ES-I3 (cell line): ENCODE measurements around the gene ZNF747.

ENCODE experiments used
- H3K36me3 ChIP-seq: 2 replicates; pipeline ENCODE4 v1.6.1; 2013; ENCODE audit warnings: mild to moderate bottlenecking, low read length, control low read depth, moderate library complexity; ENCODE audit not compliant: insufficient read depth
- H3K4me1 ChIP-seq: 2 replicates; pipeline ENCODE4 v1.6.1; 2013; ENCODE audit warnings: mild to moderate bottlenecking, control low read depth, low read length; ENCODE audit not compliant: insufficient read depth
- H3K9ac ChIP-seq: 2 replicates; pipeline ENCODE4 v1.6.1; 2013; ENCODE audit warnings: low read depth, mild to moderate bottlenecking, low read length, moderate library complexity
- H3K9me3 ChIP-seq: 2 replicates; pipeline ENCODE4 v1.6.1; 2013; ENCODE audit warnings: mild to moderate bottlenecking, low read length, moderate library complexity; ENCODE audit not compliant: control insufficient read depth, insufficient read depth

The ZNF747 gene

GRCh38 chr16:30521873-30522641, 12.6 kb downstream of the ZNF747 start:
- Histone ChIP-seq H3K9ac (no peak overlapping the region), H3K9me3 (no peaks in the 10 kb centered on the region), H3K36me3 (no peaks in the 10 kb centered on the region), H3K4me1 (no peaks in the 10 kb centered on the region)

GRCh38 chr16:30521476-30521872, 13.2 kb downstream of the ZNF747 start:
- Histone ChIP-seq H3K9me3 (no peaks in the 10 kb centered on the region), H3K36me3 (no peaks in the 10 kb centered on the region), H3K4me1 (no peaks in the 10 kb centered on the region), H3K9ac (no peak overlapping the region)

- Histone ChIP-seq H3K9ac (no peak overlapping the region), H3K36me3 (no peaks in the 10 kb centered on the region), H3K4me1 (no peaks in the 10 kb centered on the region), H3K9me3 (no peaks in the 10 kb centered on the region)
Measured at GRCh38 chr16:30519120-30520049, 15.3 kb downstream of the ZNF747 start.

GRCh38 chr16:30518552-30518951, 16.1 kb downstream of the ZNF747 start:
- Histone ChIP-seq H3K9me3 (no peaks in the 10 kb centered on the region), H3K36me3 (no peaks in the 10 kb centered on the region), H3K4me1 (no peaks in the 10 kb centered on the region), H3K9ac (no peak overlapping the region)

- H3K4me1 ChIP-seq = no peaks in the 10 kb centered on the region
- no peak overlapping the region for H3K9ac ChIP-seq
- H3K9me3 ChIP-seq = no peaks in the 10 kb centered on the region
- no peaks in the 10 kb centered on the region for H3K36me3 ChIP-seq
Measured at GRCh38 chr16:30515275-30515674, 19.4 kb downstream of the ZNF747 start.

GRCh38 chr16:30511509-30511908, 23.1 kb downstream of the ZNF747 start:
- H3K9me3 ChIP-seq = no peaks in the 10 kb centered on the region
- no peaks in the 10 kb centered on the region for H3K36me3 ChIP-seq
- H3K4me1 ChIP-seq = no peaks in the 10 kb centered on the region
- H3K9ac ChIP-seq = no peak overlapping the region

GRCh38 chr16:30510376-30510938, 24.2 kb downstream of the ZNF747 start:
- no peaks in the 10 kb centered on the region for H3K36me3 ChIP-seq
- H3K9ac ChIP-seq = no peak overlapping the region
- no peaks in the 10 kb centered on the region for H3K9me3 ChIP-seq
- no peaks in the 10 kb centered on the region for H3K4me1 ChIP-seq

GRCh38 chr16:30509081-30509765, 25.4 kb downstream of the ZNF747 start:
- no peak overlapping the region for H3K9ac ChIP-seq
- H3K36me3 ChIP-seq = no peaks in the 10 kb centered on the region
- H3K4me1 ChIP-seq = no peaks in the 10 kb centered on the region
- no peaks in the 10 kb centered on the region for H3K9me3 ChIP-seq

GRCh38 chr16:30503403-30504296, 31.0 kb downstream of the ZNF747 start:
- Histone ChIP-seq H3K36me3 (no peaks in the 10 kb centered on the region), H3K9ac (no peak overlapping the region), H3K9me3 (no peaks in the 10 kb centered on the region), H3K4me1 (no peaks in the 10 kb centered on the region)

GRCh38 chr16:30499284-30499683, 35.4 kb downstream of the ZNF747 start:
- no peaks in the 10 kb centered on the region for H3K36me3 ChIP-seq
- no peaks in the 10 kb centered on the region for H3K9me3 ChIP-seq
- no peaks in the 10 kb centered on the region for H3K4me1 ChIP-seq
- H3K9ac ChIP-seq = no peak overlapping the region

- no peak overlapping the region for H3K9ac ChIP-seq
- H3K9me3 ChIP-seq = no peaks in the 10 kb centered on the region
- H3K36me3 ChIP-seq = no peaks in the 10 kb centered on the region
- H3K4me1 ChIP-seq = peaks cover 8% of the 10 kb centered on the region; the same call in 1 of the 2 replicates
Measured at GRCh38 chr16:30494709-30495108, 39.9 kb downstream of the ZNF747 start.

GRCh38 chr16:30493941-30494488, 40.6 kb downstream of the ZNF747 start:
- Histone ChIP-seq H3K4me1 (peaks cover 12% of the 10 kb centered on the region; the same call in 1 of the 2 replicates), H3K9ac (no peak overlapping the region), H3K36me3 (no peaks in the 10 kb centered on the region), H3K9me3 (no peaks in the 10 kb centered on the region)

GRCh38 chr16:30491744-30492308, 42.8 kb downstream of the ZNF747 start:
- Histone ChIP-seq H3K36me3 (no peaks in the 10 kb centered on the region), H3K9me3 (no peaks in the 10 kb centered on the region), H3K9ac (no peak overlapping the region), H3K4me1 (peaks cover 13% of the 10 kb centered on the region; the same call in 1 of the 2 replicates)
